H1 (cell line): ENCODE measurements around the gene KCNN4. TPM values are rescaled to one million over a fixed set of nuclear protein-coding genes. Genes with fewer than 3 reads are reported as not detected.

ENCODE experiments used
- CHD2 ChIP-seq: IDR thresholded peaks from 2 replicates; pipeline ENCODE4 v1.6.1; 2012; ENCODE audit warnings: low read length, improper control_type of control experiment
- JUN ChIP-seq: IDR thresholded peaks from 2 replicates; pipeline ENCODE4 v1.6.1; 2011; ENCODE audit warnings: low read depth, mild to moderate bottlenecking, improper control_type of control experiment, low read length
- SRF ChIP-seq: IDR thresholded peaks from 2 replicates; pipeline ENCODE4 v1.6.1; 2011; ENCODE audit warnings: mild to moderate bottlenecking, low read depth, low read length, moderate library complexity
- TCF12 ChIP-seq: IDR thresholded peaks from 2 replicates; pipeline ENCODE4 v1.6.1; 2011; ENCODE audit warnings: low read depth, mild to moderate bottlenecking, low read length
- polyA plus RNA-seq, 7 experiments: library from polyadenylated mRNA; depleted of rRNA in 3 of 7; stranded (reverse) in 5 of 7; unstranded in 2 of 7; fragments of >200 nt in 5 of 7; fragments of 200-250 nt in 2 of 7; gene quantifications; 1 replicate in 5 of 7; 2 replicates in 1 of 7; 4 replicates in 1 of 7; pipeline versions ENCODE4 v1.2.1 to v1.2.3, GENCODE V29; 2011 to 2013; ENCODE audit warnings: missing spikeins in 2 of 7, mixed read lengths in 2 of 7
- total RNA-seq: library from RNA; stranded (reverse); fragmentation: NEBNext Ultra II Directional; extraction: Animal tissue kit (Norgen Biotek cat#: 25700); gene quantifications from 2 replicates; pipeline ENCODE4 v1.2.1, GENCODE V29; 2021

Gene KCNN4
- total and polyA plus RNA-seq, 2 of the 8 experiments (the other 6 are each of a cell fraction or from before 2014, with no cell fraction given), result 0.78 to 1.5 TPM

- TF ChIP-seq SRF, result no peak
- TF ChIP-seq TCF12, result no peak
- no peak for TF ChIP-seq CHD2
- TF ChIP-seq JUN, result no peak
Observed at GRCh38 chr19:43720936-43721335, 59.8 kb downstream of the KCNN4 start (continued).
